DOHH2 (cell line): ENCODE results near the gene SIK2.

Source experiments
- H3F3A ChIP-seq: fragments of 200-600 bp; sonication (generic), shearing (Covaris generic); 2 replicates; pipeline ENCODE4 v1.6.0; 2016; ENCODE audit warnings: antibody characterized with exemption, mild to moderate bottlenecking; ENCODE audit not compliant: control insufficient read depth, insufficient read depth
- H3K27ac ChIP-seq: fragments of 200-600 bp; sonication (generic); 2 replicates; pipeline ENCODE4 v1.5.1; 2014; ENCODE audit warnings: low read depth, mild to moderate bottlenecking, low read length, moderate library complexity
- H3K27me3 ChIP-seq: fragments of 200-600 bp; sonication (generic); 2 replicates; pipeline ENCODE4 v1.6.1; 2014; ENCODE audit warnings: mild to moderate bottlenecking, low read length, mixed read lengths; ENCODE audit not compliant: control insufficient read depth
- H3K36me3 ChIP-seq: fragments of 200-600 bp; sonication (generic); 2 replicates; pipeline ENCODE4 v1.6.1; 2014; ENCODE audit warnings: mild to moderate bottlenecking, low read length, moderate library complexity, mixed read lengths; ENCODE audit not compliant: control insufficient read depth
- H3K4me1 ChIP-seq: fragments of 200-600 bp; sonication (generic); 2 replicates; pipeline ENCODE4 v1.6.1; 2014; ENCODE audit warnings: mild to moderate bottlenecking, low read length, mixed read lengths; ENCODE audit not compliant: control insufficient read depth
- H3K4me2 ChIP-seq: fragments of 200-600 bp; sonication (generic); 2 replicates; pipeline ENCODE4 v1.6.0; 2014; ENCODE audit warnings: mild to moderate bottlenecking, low read length, moderate library complexity
- H3K4me3 ChIP-seq: fragments of 200-600 bp; sonication (generic); 2 replicates; pipeline ENCODE4 v1.5.1; 2014; ENCODE audit warnings: mild to moderate bottlenecking, low read length, mixed read lengths
- H3K79me2 ChIP-seq: fragments of 200-600 bp; sonication (generic); 2 replicates; pipeline ENCODE4 v1.6.1; 2014; ENCODE audit warnings: mild to moderate bottlenecking, low read length, mixed read lengths; ENCODE audit not compliant: control insufficient read depth
- H3K9me2 ChIP-seq: fragments of 200-600 bp; sonication (generic); replicated peaks from 2 replicates; pipeline ENCODE4 v1.6.1; 2014; ENCODE audit warnings: mild to moderate bottlenecking, low read length, mixed read lengths; ENCODE audit not compliant: control insufficient read depth
- H3K9me3 ChIP-seq: fragments of 200-600 bp; sonication (generic); 2 replicates; pipeline ENCODE4 v1.6.1; 2014; ENCODE audit warnings: antibody characterized with exemption, low read length, mixed read lengths; ENCODE audit not compliant: control insufficient read depth, insufficient read depth
- H4K20me1 ChIP-seq: fragments of 200-600 bp; sonication (generic); 2 replicates; pipeline ENCODE4 v1.6.0; 2014; ENCODE audit warnings: low read depth, mild to moderate bottlenecking, antibody characterized with exemption, low read length, moderate library complexity; ENCODE audit not compliant: control insufficient read depth, insufficient read depth
- EZH2phosphoT487 ChIP-seq: fragments of 200-600 bp; sonication (generic); IDR thresholded peaks from 2 replicates; pipeline ENCODE4 v1.6.1; 2017; ENCODE audit warnings: borderline replicate concordance, mild to moderate bottlenecking, antibody characterized with exemption, low read length, moderate library complexity, mixed read lengths
- TF ChIP-seq, protein P1 (sequence below): fragments of 200-600 bp; sonication (generic); IDR thresholded peaks from one replicate; pipeline ENCODE4 v1.5.1; 2014; ENCODE audit warnings: antibody characterized with exemption, mild to moderate bottlenecking, low read depth, low read length; ENCODE audit not compliant: poor library complexity, severe bottlenecking

Gene SIK2

DNA sequence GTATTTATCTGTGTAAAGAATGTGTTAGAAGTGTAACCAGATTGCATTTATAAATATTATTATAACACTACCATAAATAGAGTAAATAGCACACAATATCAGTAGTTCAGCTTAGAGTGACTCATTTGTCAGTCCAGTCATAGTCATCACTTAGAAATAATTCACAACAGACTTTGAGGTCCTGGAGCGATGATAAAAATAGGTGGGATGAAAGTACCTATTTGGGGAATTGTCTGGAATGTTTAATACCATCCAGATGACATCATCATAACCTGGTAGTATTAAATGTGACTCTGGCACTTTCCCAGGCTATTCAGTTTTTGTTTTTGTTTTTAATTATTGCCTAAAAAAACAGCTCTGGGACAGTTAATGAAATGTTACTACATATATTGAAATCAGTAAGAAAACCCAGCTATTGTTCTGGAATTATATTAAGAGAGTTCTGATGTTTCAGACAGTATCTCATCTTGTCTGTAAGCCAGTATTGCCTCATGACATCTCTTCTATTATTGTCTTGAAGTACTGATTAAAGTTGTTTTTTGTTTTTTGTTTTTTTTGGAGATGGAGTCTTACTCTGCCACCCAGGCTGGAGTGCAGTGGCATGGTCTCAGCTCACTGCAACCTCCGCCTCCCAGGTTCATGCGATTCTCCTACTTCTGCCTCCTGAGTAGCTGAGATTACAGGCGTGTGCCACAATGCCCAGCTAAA, 74.8 kb downstream of the SIK2 start:
- Histone ChIP-seq H3K4me1 (peaks cover 4% of the 10 kb centered on the region), H3K9me3 (no peaks in the 10 kb centered on the region), H3K36me3 (peaks cover 9% of the 10 kb centered on the region; the same call in 1 of the 2 replicates), H3K27me3 (no peaks in the 10 kb centered on the region), H3F3A (no peaks in the 10 kb centered on the region), H3K4me2 (no peak overlapping the region), H3K27ac (no peak overlapping the region), H3K9me2 (no peaks in the 10 kb centered on the region), H3K79me2 (no peaks in the 10 kb centered on the region), H4K20me1 (no peaks in the 10 kb centered on the region; the same call in 1 of the 2 replicates), H3K4me3 (no peak overlapping the region)
- TF ChIP-seq, protein P1, sequence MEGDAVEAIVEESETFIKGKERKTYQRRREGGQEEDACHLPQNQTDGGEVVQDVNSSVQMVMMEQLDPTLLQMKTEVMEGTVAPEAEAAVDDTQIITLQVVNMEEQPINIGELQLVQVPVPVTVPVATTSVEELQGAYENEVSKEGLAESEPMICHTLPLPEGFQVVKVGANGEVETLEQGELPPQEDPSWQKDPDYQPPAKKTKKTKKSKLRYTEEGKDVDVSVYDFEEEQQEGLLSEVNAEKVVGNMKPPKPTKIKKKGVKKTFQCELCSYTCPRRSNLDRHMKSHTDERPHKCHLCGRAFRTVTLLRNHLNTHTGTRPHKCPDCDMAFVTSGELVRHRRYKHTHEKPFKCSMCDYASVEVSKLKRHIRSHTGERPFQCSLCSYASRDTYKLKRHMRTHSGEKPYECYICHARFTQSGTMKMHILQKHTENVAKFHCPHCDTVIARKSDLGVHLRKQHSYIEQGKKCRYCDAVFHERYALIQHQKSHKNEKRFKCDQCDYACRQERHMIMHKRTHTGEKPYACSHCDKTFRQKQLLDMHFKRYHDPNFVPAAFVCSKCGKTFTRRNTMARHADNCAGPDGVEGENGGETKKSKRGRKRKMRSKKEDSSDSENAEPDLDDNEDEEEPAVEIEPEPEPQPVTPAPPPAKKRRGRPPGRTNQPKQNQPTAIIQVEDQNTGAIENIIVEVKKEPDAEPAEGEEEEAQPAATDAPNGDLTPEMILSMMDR = no peak
- no peak for TF ChIP-seq EZH2phosphoT487

DNA sequence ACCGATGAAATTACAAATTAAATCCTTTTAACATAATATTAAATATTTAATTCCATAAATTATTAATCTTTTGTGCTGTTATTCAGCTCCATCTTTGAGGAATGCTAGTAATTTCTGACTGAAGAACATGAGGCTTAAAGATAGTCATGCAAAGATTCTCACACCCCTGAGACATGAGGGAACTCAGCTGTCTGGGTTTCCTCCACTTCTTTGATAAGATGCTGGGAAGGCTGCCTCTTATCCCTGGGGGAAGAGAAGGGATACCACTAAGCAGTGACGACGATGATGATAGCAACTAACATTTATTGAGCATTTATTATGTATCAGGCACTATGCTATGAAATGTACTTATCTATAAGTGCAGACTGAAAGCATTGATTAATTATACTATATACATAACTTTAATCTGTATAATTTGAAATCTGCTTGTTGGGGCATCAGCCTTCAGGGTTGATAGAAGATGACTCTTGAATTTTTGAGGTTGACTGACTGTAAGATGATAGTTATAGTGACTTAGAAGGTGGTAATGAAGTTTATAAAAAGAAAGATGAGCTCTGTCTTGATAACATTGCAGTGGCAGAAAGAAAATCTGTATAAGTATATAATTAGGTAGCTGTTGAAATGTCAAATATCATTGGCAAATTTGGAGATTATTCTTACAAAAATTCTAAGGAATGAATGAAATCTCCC, 78.4 kb downstream of the SIK2 start:
- Histone ChIP-seq H3K4me1 (peaks cover 4% of the 10 kb centered on the region), H3K27me3 (no peaks in the 10 kb centered on the region), H3K9me3 (no peaks in the 10 kb centered on the region), H3K9me2 (no peaks in the 10 kb centered on the region), H3K4me3 (no peak overlapping the region), H3K4me2 (no peak overlapping the region), H3K79me2 (no peaks in the 10 kb centered on the region), H4K20me1 (no peaks in the 10 kb centered on the region), H3K27ac (no peak overlapping the region), H3K36me3 (peaks cover 9% of the 10 kb centered on the region; the same call in 1 of the 2 replicates), H3F3A (no peaks in the 10 kb centered on the region)
- TF ChIP-seq EZH2phosphoT487 = no peak
- TF ChIP-seq, protein P1 = no peak

DNA sequence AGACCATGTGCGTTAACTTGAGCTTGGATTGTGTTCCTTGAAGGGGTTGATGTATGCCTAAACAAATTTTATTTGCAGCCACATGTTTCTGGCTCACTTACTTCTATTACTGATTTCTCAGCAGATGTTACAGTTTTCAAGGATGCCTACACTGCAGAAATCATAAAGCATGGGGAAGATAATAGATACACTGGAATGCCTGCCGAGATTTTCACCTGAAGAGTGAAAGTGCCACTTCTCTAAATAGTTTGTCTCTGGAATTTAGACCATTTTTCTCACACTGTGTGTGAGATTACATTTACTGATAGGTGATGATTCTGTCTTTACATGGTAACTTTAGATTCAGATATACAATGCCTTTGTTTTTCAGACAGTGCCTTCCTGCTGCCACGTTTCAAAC, 81.6 kb downstream of the SIK2 start:
- no peak overlapping the region for H3K27ac ChIP-seq
- H4K20me1 ChIP-seq = no peaks in the 10 kb centered on the region
- H3K36me3 ChIP-seq = peaks cover 14% of the 10 kb centered on the region
- H3F3A ChIP-seq = no peaks in the 10 kb centered on the region
- H3K9me2 ChIP-seq = no peaks in the 10 kb centered on the region
- H3K27me3 ChIP-seq = no peaks in the 10 kb centered on the region
- no peaks in the 10 kb centered on the region for H3K4me1 ChIP-seq
- no peak overlapping the region for H3K4me3 ChIP-seq
- TF ChIP-seq EZH2phosphoT487 = no peak
- TF ChIP-seq, protein P1 = no peak
- no peaks in the 10 kb centered on the region for H3K9me3 ChIP-seq
- no peaks in the 10 kb centered on the region for H3K79me2 ChIP-seq
- H3K4me2 ChIP-seq = no peak overlapping the region
